ENCODE data around the gene ELMO3.

Gene ELMO3

GRCh38 chr16:67199011-67199807, at the start of gene ELMO3:
TSS of gene ELMO3 (plus strand) at chr16:67199131. CDS start at chr16:67199327, 196 bp downstream.
- TF ChIP-seq, protein P1, sequence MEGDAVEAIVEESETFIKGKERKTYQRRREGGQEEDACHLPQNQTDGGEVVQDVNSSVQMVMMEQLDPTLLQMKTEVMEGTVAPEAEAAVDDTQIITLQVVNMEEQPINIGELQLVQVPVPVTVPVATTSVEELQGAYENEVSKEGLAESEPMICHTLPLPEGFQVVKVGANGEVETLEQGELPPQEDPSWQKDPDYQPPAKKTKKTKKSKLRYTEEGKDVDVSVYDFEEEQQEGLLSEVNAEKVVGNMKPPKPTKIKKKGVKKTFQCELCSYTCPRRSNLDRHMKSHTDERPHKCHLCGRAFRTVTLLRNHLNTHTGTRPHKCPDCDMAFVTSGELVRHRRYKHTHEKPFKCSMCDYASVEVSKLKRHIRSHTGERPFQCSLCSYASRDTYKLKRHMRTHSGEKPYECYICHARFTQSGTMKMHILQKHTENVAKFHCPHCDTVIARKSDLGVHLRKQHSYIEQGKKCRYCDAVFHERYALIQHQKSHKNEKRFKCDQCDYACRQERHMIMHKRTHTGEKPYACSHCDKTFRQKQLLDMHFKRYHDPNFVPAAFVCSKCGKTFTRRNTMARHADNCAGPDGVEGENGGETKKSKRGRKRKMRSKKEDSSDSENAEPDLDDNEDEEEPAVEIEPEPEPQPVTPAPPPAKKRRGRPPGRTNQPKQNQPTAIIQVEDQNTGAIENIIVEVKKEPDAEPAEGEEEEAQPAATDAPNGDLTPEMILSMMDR (conservative IDR thresholded peaks at IDR 0.05): no peak
- H3K27ac ChIP-seq: no peak within 1 kb of the TSS

DNA sequence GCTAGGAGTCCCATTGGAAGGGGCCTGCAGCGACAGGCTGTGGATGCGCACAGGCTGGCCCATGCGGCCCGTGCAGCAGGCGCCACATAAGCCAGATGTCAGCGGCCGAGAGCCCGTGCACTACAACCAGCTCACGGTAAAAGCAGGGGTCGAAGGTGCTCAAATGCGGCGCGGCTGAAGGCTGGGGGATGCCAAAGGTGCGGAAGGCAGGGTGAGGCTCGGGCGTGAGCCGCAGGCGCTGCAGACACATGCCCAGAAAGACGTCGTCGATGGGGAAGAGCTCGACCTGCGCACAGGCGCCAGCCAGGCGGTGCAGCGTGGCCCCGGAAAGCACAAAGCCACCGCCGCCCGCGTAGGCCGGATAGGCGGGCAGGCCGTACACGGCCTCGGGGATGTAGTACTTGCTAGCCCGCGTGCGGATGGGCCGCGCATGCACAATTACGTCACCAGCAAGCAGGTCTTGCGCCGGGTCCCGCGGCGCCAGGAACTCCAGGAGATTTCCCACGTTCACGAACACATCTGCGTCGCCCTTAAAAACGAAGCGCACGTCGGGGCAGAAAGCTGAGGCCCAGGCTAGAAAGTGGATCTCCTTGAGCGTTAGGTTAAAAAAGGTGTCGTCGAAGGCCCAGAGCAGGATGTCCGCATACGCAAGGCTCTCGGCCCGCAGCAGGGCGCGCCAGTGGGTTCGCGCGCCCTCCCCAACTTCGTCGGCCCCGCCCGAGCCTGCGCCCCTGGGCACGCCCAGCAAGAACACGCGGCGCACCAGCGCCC, 49.5 kb upstream of the ELMO3 start:
- TF ChIP-seq, protein P1 (conservative IDR thresholded peaks at IDR 0.05): no peak
- no peak overlapping the region for H3K27ac ChIP-seq

DNA sequence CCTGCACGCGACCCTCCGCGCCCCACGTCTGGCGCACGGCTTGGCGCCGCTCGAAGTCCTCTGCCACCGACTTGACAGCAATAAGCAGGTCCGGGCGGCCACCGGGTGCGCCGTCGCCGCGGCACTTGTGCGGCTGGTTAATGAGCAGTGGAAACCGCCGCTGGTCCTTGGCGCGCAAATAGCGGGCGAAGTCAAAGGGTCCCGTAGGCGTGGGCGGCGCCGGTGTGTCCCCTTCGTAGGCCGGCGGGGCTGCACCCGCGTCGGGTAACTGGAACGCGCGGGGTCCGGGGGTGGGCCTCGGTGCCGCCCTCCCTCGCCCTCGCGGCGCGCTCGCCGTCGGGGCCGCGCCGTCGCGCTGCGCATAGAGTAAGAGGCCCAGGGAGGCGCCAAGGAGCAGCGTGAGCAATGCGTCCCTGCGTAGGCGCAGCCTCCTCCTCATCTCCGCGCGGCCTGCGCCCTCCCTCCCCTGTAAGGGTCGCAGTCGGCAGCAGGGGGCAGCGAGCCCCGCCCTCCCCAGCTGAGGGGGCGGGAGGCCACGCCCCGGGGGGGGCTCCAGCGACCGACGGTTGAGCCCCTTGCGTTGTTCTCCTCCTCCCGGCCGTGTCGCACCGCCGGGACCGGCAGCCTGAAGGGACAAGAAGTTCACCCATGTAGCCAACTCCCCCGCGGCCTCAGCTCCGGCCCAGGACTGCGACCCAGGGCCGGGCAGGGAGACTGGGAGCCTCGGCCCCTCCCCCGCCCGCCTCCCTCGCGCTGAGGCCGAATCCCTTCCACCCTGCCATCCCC, 48.7 kb upstream of the ELMO3 start:
- TF ChIP-seq, protein P1 (conservative IDR thresholded peaks at IDR 0.05): no peak
- no peak overlapping the region for H3K27ac ChIP-seq

DNA sequence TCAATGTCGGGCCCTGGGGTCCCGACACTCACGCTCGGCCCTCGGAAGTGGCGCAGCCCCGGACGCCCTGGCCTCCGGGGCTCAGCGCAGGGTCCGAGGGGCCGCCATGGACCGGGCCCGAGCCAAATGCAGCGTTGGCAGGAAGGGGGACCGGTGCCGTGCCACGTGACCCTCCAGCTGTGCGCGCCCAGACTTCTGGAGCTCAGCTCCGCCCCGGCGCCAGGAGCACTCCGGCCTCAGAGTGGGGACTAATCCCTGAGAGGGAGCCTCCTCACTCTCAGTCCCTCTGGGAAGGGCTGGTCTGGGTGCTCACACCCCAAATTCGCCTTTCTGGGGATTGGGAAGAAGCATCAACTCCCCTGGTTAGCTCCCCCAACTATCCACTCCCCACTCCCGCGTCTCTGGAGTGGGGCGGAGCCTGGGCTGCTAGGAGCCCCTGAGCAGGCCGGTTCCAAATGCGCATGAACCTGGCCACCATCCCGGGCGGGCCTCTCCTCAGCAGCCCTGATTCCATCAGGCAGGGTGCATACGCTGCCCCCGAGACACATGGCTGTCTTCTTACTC, 48.0 kb upstream of the ELMO3 start, which contains the start of gene B3GNT9:
TSS of gene B3GNT9 (minus strand) at position 166 of the 564 bp plus-strand sequence. CDS start 513 bp downstream, outside the sequence.
- H3K27ac ChIP-seq: no peak within 1 kb of the TSS
- TF ChIP-seq, protein P1 (conservative IDR thresholded peaks at IDR 0.05): no peak

GRCh38 chr16:67151431-67152097, 47.4 kb upstream of the ELMO3 start:
- TF ChIP-seq, protein P1 (conservative IDR thresholded peaks at IDR 0.05): no peak
- H3K27ac ChIP-seq: no peak overlapping the region

- TF ChIP-seq, protein P1 (conservative IDR thresholded peaks at IDR 0.05): no peak
- no peak overlapping the region for H3K27ac ChIP-seq
These were observed 44.2 kb upstream of the ELMO3 start for GRCh38 chr16:67154578-67155294.

Data from VCaP (cell line).